Heart left ventricle (tissue), 16 donors: Measurements from ENCODE around the gene HECTD2. TPM values are rescaled to one million over a fixed set of nuclear protein-coding genes. Genes with fewer than 3 reads are reported as not detected.

Source experiments
- ATAC-seq, 4 donors: fragments of 200-7000 bp; cut with Tn5 transposase; one replicate each; pipeline ENCODE4 v1.9.1; 2020 to 2022; ENCODE audit warnings: moderate library complexity in 4 of 4, mild to moderate bottlenecking in 3 of 4, moderate number of reproducible peaks in 1 of 4
- DNase-seq, 5 donors: peaks; one replicate each; pipeline ENCODE4 v3.0.0-alpha.2; 2020
- H3K27ac ChIP-seq, 12 donors: fragments of 200-600 bp; sonication (generic) in 4 of 12; one replicate each; pipeline versions ENCODE4 v1.5.0 to v1.8.0; 2016 to 2022; ENCODE audit warnings: mild to moderate bottlenecking in 2 of 12
- H3K27me3 ChIP-seq, 9 donors: fragments of 200-600 bp; sonication (generic) in 2 of 9; one replicate each; pipeline versions ENCODE4 v1.5.1 to v1.8.0; 2016 to 2022; ENCODE audit warnings: mild to moderate bottlenecking in 3 of 9
- H3K36me3 ChIP-seq, 9 donors: fragments of 200-600 bp; sonication (generic) in 2 of 9; one replicate each; pipeline versions ENCODE4 v1.5.0 to v1.8.0; 2018 to 2022; ENCODE audit warnings: mild to moderate bottlenecking in 2 of 9
- H3K4me1 ChIP-seq, 12 donors: fragments of 200-600 bp; sonication (generic) in 4 of 12; one replicate each; pipeline versions ENCODE4 v1.5.0 to v1.8.0; 2016 to 2022; ENCODE audit warnings: mild to moderate bottlenecking in 3 of 12
- H3K4me3 ChIP-seq, 12 donors: fragments of 200-600 bp; sonication (generic) in 4 of 12; one replicate each; pipeline versions ENCODE4 v1.5.0 to v1.8.0; 2017 to 2022; ENCODE audit warnings: mild to moderate bottlenecking in 9 of 12, moderate library complexity in 4 of 12
- H3K9me3 ChIP-seq, 12 donors: fragments of 200-600 bp; sonication (generic) in 4 of 12; one replicate each; pipeline versions ENCODE4 v1.5.0 to v1.8.0; 2016 to 2022; ENCODE audit warnings: mild to moderate bottlenecking in 1 of 12
- POLR2A ChIP-seq, 2 donors: fragments of 450-650 bp; IDR thresholded peaks; one replicate each; pipeline ENCODE4 v1.6.1; 2017; ENCODE audit warnings: antibody characterized with exemption in 2 of 2, mild to moderate bottlenecking in 2 of 2, moderate library complexity in 2 of 2
- WGBS, 4 donors: extraction: QIAGEN DNeasy Blood & Tissue Kit in 2 of 4; methylation state at CpG; one replicate each; pipeline versions ENCODE4 v1.1.5 to v1.1.7; 2013 to 2018; 5-methylcytosine and 5-hydroxymethylcytosine counted together
- intact Hi-C, 10 donors: fragments of 100-400 bp; cut with DNase I; formaldehyde crosslinking; loops; one replicate each; pipeline versions ENCODE4 v1.11.1 to v1.14.2; 2022
- polyA plus RNA-seq, 2 donors: library from polyadenylated mRNA; stranded (reverse); fragments of 200-250 nt; gene quantifications; one replicate each; pipeline ENCODE4 v1.2.3, GENCODE V29; 2013
- total RNA-seq, 9 donors: library from RNA; depleted of rRNA in 2 of 9; stranded (reverse); fragments of >200 nt in 2 of 9; fragmentation: NEBNext Ultra II Directional in 3 of 9; extraction: Animal tissue kit (Norgen Biotek cat#: 25700) in 3 of 9; gene quantifications; one replicate each; pipeline versions ENCODE4 v1.1.0 to v1.2.4, GENCODE V29; 2016 to 2023
- TF ChIP-seq, protein P1 (sequence below), 12 donors: fragments of 200-600 bp; sonication (generic) in 4 of 12; IDR thresholded peaks; one replicate each; pipeline versions ENCODE4 v1.5.0 to v1.8.0; 2018 to 2022; ENCODE audit warnings: antibody characterized with exemption in 12 of 12, mild to moderate bottlenecking in 5 of 12
- donor health status: ischemic (EF 13 %, LVEDD 7.1; RV severe dilation, severe dysfunction).
- donor health status: healthy with polysubstance abuse.
- donor health status: DM: no; HTN: yes; CAD: no.
- donor health status: DM: no; HTN: no; CAD: no.
- donor health status: ischemic (EF 25% LVEDD 6.9; RV normal size, moderate dysfunction).
- donor health status: ischemic (EF 25% LVEDD 5.7; RV mildly dilated, moderate dysfunction).
- donor health status: healthy.
- donor health status: DM: yes; HTN: yes; CAD: no.
- donor health status: ischemic (EF 35%, LVEDD 5.7; RV mildly dilated, moderate dysfunction).
- donor health status: nonischemic (EF 11% LVEDD 7.7; RV severe dilation, severe dysfunction).
- donor health status: DM: yes; HTN: yes; CAD: no.
- donor health status: PGD.
- donor health status: ischemic (EF 29% LVEDD 5.4; RV normal size, mild dysfunction).
- donor health status: nonischemic (EF 23%, LVEDD 6.1; RV moderate dilation, normal function).

HECTD2 gene
- total and polyA plus RNA-seq, 11 donors, result 2.3 to 9.3 (median 4.1) TPM

DNA sequence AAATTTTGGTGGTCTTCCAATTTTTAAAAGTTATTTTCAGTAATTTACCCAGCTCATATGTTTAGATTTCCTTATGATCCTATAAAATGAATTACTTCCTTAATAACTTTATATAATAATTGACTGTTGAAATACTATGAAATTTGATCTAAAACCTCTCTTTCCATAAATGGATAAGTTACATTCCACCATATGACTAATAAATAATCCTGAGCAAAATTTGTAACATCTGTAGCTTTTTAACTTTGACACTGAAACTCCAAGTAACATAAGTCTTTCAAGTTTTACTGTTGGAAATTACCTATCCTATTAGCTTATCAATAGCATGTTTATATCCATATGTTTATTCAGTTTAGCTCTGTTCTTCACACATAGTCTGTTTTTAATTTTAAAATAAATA lies 85.3 kb downstream of the HECTD2 start:
- H3K36me3 ChIP-seq, result peaks cover 0 to 28% (median 12%) of the 10 kb centered on the region in 9 donors
- H3K27me3 ChIP-seq, result no peaks in the 10 kb centered on the region
- H3K4me3 ChIP-seq, result no peak overlapping the region
- H3K9me3 ChIP-seq, result no peaks in the 10 kb centered on the region
- ATAC-seq (no peak), DNase-seq (no peak)
- TF ChIP-seq, protein P1, sequence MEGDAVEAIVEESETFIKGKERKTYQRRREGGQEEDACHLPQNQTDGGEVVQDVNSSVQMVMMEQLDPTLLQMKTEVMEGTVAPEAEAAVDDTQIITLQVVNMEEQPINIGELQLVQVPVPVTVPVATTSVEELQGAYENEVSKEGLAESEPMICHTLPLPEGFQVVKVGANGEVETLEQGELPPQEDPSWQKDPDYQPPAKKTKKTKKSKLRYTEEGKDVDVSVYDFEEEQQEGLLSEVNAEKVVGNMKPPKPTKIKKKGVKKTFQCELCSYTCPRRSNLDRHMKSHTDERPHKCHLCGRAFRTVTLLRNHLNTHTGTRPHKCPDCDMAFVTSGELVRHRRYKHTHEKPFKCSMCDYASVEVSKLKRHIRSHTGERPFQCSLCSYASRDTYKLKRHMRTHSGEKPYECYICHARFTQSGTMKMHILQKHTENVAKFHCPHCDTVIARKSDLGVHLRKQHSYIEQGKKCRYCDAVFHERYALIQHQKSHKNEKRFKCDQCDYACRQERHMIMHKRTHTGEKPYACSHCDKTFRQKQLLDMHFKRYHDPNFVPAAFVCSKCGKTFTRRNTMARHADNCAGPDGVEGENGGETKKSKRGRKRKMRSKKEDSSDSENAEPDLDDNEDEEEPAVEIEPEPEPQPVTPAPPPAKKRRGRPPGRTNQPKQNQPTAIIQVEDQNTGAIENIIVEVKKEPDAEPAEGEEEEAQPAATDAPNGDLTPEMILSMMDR (IDR thresholded peaks at IDR 0.05), result no peak
- TF ChIP-seq POLR2A (IDR thresholded peaks at IDR 0.05), result no peak
- no peak overlapping the region for H3K27ac ChIP-seq
- no peaks in the 10 kb centered on the region for H3K4me1 ChIP-seq
- intact Hi-C loops, result loop anchor here in 5 of 10 donors (2.0 to 10.0 kb wide), 7 partner anchors 57 to 419 kb away; partner anchors contain the start of genes FGFBP3 (in 1 of the 5) and PPP1R3C (in 1 of the 5)

DNA sequence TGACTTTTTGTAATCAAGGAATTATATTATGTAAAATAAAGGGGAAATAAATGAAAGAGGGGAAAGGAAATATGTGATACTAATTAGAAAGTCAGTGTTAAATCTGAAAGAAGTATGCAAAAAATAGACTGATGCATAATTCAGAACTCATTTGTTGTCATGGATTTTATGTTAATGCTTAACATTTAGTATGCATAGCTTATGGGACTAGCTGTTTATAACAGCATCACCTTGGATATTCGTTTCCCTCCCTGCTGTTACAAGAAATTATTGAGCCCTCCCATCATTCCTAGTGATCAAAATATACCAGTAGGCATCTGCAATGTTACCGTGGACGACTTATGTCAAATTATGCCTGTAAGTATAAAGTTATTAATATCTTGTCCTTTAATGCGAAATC lies 85.9 kb downstream of the HECTD2 start:
- 89 to 92% (median 91%) methylated on average over 4 of the region's 4 CpGs for WGBS, 4 donors
- no peak for ATAC-seq
- intact Hi-C loops, result loop anchor here in 4 of 10 donors (5.0 to 10.0 kb wide), 5 partner anchors 56 to 419 kb away; partner anchors contain the start of gene FGFBP3 (in 1 of the 4)

DNA sequence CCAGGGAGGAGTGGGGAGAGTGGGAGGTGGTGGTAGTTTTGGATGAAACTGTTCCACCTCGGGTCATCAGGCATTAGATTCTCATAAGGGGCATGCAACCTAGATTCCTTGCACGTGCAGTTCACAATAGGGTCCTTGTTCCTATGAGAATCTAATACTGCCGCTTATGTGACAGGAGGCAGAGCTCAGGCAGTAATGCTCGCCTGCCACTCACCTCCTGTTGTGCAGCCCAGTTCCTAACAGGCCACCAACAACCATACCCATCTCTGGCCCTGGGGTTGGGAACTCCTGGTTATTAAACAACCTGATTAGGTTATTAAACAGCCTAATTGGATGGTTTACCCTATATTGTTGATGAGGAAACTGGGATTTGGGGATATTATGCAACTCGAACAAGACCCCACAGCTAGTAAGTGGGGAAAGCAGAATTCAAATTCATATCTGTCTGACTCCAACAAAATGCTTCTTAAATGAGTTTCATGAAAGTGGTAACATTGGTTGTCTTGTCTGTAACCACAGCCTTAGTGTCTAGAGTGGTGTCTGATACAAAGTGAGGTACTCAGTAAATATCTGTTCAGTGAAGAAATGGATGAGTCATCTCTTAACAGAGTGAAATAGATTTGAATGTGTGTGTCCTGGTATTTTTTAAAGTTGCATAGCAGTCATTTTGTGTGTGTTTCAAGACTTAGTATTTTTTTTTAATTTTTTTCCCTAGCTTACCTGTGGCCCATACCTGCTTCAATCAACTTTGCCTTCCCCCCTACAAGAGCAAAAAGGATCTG lies 101.6 kb downstream of the HECTD2 start:
- 82 to 85% (median 83%) methylated on average over 3 to 5 of the region's 5 CpGs for WGBS, 4 donors
- ATAC-seq, result no peak
- no peak overlapping the region for H3K4me3 ChIP-seq
- no peak overlapping the region for H3K27ac ChIP-seq
- peaks cover 0 to 21% (median 6%) of the 10 kb centered on the region in 9 donors for H3K36me3 ChIP-seq
- intact Hi-C loops, result no loop called here
- TF ChIP-seq POLR2A (IDR thresholded peaks at IDR 0.05), result no peak
- TF ChIP-seq, protein P1 (IDR thresholded peaks at IDR 0.05), result no peak
- H3K4me1 ChIP-seq, result no peaks in the 10 kb centered on the region
- no peaks in the 10 kb centered on the region for H3K9me3 ChIP-seq
- DNase-seq, result no peak
- no peaks in the 10 kb centered on the region for H3K27me3 ChIP-seq

More for the DNA sequence above, 85.9 kb downstream of the HECTD2 start:
- no peak for DNase-seq
- H3K4me1 ChIP-seq, result no peaks in the 10 kb centered on the region
- no peak overlapping the region for H3K27ac ChIP-seq
- H3K4me3 ChIP-seq, result no peak overlapping the region
- TF ChIP-seq, protein P1 (IDR thresholded peaks at IDR 0.05), result no peak
- no peak for TF ChIP-seq POLR2A (IDR thresholded peaks at IDR 0.05)
- H3K27me3 ChIP-seq, result no peaks in the 10 kb centered on the region
- peaks cover 0 to 34% (median 14%) of the 10 kb centered on the region in 9 donors for H3K36me3 ChIP-seq
- H3K9me3 ChIP-seq, result no peaks in the 10 kb centered on the region

DNA sequence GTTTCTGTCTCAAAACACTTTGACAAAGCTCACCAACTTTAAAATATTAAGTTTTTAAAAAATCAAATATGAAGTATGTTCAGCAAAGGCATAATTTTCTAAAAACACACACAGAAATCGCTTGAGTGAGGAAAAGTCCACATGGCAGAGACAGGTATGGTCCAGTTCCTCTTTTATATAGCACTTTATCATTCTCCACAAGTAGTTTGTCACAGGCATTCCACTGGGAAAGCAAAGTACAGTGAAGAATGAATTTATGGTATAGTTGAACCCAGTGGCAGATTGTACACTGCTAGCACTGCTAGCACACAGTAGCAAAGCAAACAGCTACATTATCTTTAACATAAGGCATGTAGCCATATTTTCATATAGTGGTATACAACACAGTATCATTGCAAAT lies 102.3 kb downstream of the HECTD2 start:
- intact Hi-C loops, result no loop called here
- DNase-seq (no peak), ATAC-seq (no peak)
- no peak overlapping the region for H3K4me3 ChIP-seq
- TF ChIP-seq, protein P1 (IDR thresholded peaks at IDR 0.05), result no peak
- TF ChIP-seq POLR2A (IDR thresholded peaks at IDR 0.05), result no peak
- H3K9me3 ChIP-seq, result peaks cover 0 to 7% (median 0%) of the 10 kb centered on the region in 12 donors
- no peaks in the 10 kb centered on the region for H3K27me3 ChIP-seq
- peaks cover 0 to 21% (median 6%) of the 10 kb centered on the region in 9 donors for H3K36me3 ChIP-seq
- no peak overlapping the region for H3K27ac ChIP-seq
- WGBS, 4 donors, result 91 to 98% (median 93%) methylated on average over 1 of the region's 1 CpG
- H3K4me1 ChIP-seq, result no peaks in the 10 kb centered on the region
